IPS-20b (cell line): ENCODE measurements around the gene DDC.

Experiments used
- H3K27ac ChIP-seq: one replicate; pipeline ENCODE4 v1.5.1; 2013; ENCODE audit warnings: low read length
- H3K27me3 ChIP-seq: 2 replicates; pipeline ENCODE4 v1.6.1; 2013; ENCODE audit warnings: mild to moderate bottlenecking, low read length, inconsistent platforms; ENCODE audit not compliant: insufficient read depth
- H3K36me3 ChIP-seq: 2 replicates; pipeline ENCODE4 v1.6.1; 2013; ENCODE audit warnings: low read depth, mild to moderate bottlenecking, inconsistent platforms, low read length, moderate library complexity; ENCODE audit not compliant: insufficient read depth
- H3K4me1 ChIP-seq: 2 replicates; pipeline ENCODE4 v1.6.1; 2013; ENCODE audit warnings: mild to moderate bottlenecking, control low read depth, inconsistent platforms, low read length, moderate library complexity; ENCODE audit not compliant: insufficient read depth
- H3K4me3 ChIP-seq: 2 replicates; pipeline ENCODE4 v1.5.1; 2013; ENCODE audit warnings: mild to moderate bottlenecking, low read length, inconsistent platforms
- H3K9ac ChIP-seq: 2 replicates; pipeline ENCODE4 v1.6.1; 2013; ENCODE audit warnings: low read depth, mild to moderate bottlenecking, inconsistent platforms, low read length, moderate library complexity
- H3K9me3 ChIP-seq: 2 replicates; pipeline ENCODE4 v1.6.1; 2013; ENCODE audit warnings: mild to moderate bottlenecking, low read depth, low read length, inconsistent platforms; ENCODE audit not compliant: insufficient read depth

Gene DDC

GRCh38 chr7:50564171-50564570 lies 1.0 kb downstream of the DDC start:
- Histone ChIP-seq H3K9me3 (no peaks in the 10 kb centered on the region), H3K4me3 (no peak overlapping the region), H3K4me1 (no peaks in the 10 kb centered on the region; the same call in 1 of the 2 replicates), H3K27me3 (no peaks in the 10 kb centered on the region; the same call in 1 of the 2 replicates), H3K27ac (no peak overlapping the region), H3K9ac (no peak overlapping the region), H3K36me3 (no peaks in the 10 kb centered on the region)

GRCh38 chr7:50562136-50562535 lies 3.1 kb downstream of the DDC start:
- no peaks in the 10 kb centered on the region; the same call in 1 of the 2 replicates for H3K27me3 ChIP-seq
- H3K9ac ChIP-seq = no peak overlapping the region

GRCh38 chr7:50560865-50561351 lies 4.3 kb downstream of the DDC start:
- H3K27me3 ChIP-seq = no peaks in the 10 kb centered on the region; the same call in 1 of the 2 replicates
- H3K9me3 ChIP-seq = no peaks in the 10 kb centered on the region
- H3K9ac ChIP-seq = no peak overlapping the region
- no peak overlapping the region for H3K27ac ChIP-seq
- H3K4me1 ChIP-seq = peaks cover 3% of the 10 kb centered on the region; the same call in 1 of the 2 replicates
- no peak overlapping the region for H3K4me3 ChIP-seq
- H3K36me3 ChIP-seq = no peaks in the 10 kb centered on the region

More at GRCh38 chr7:50562136-50562535, 3.1 kb downstream of the DDC start:
- H3K4me1 ChIP-seq = no peaks in the 10 kb centered on the region; the same call in 1 of the 2 replicates
- H3K9me3 ChIP-seq = no peaks in the 10 kb centered on the region
- H3K36me3 ChIP-seq = no peaks in the 10 kb centered on the region
- no peak overlapping the region for H3K4me3 ChIP-seq
- H3K27ac ChIP-seq = no peak overlapping the region

GRCh38 chr7:50559881-50560280 lies 5.3 kb downstream of the DDC start:
- H3K9ac ChIP-seq = no peak overlapping the region
- H3K27me3 ChIP-seq = no peaks in the 10 kb centered on the region
- peaks cover 3% of the 10 kb centered on the region; the same call in 1 of the 2 replicates for H3K4me1 ChIP-seq
- no peak overlapping the region for H3K27ac ChIP-seq
- no peaks in the 10 kb centered on the region for H3K36me3 ChIP-seq
- H3K9me3 ChIP-seq = no peaks in the 10 kb centered on the region
- H3K4me3 ChIP-seq = no peak overlapping the region

- no peak overlapping the region for H3K4me3 ChIP-seq
- H3K9ac ChIP-seq = no peak overlapping the region
- no peaks in the 10 kb centered on the region for H3K9me3 ChIP-seq
- no peaks in the 10 kb centered on the region for H3K36me3 ChIP-seq
- no peaks in the 10 kb centered on the region for H3K27me3 ChIP-seq
- H3K27ac ChIP-seq = no peak overlapping the region
- peaks cover 3% of the 10 kb centered on the region; the same call in 1 of the 2 replicates for H3K4me1 ChIP-seq
These were observed 6.7 kb downstream of the DDC start for GRCh38 chr7:50558294-50559053.

- Histone ChIP-seq H3K27ac (no peak overlapping the region), H3K27me3 (no peaks in the 10 kb centered on the region), H3K4me1 (peaks cover 3% of the 10 kb centered on the region; the same call in 1 of the 2 replicates), H3K36me3 (no peaks in the 10 kb centered on the region), H3K4me3 (no peak overlapping the region), H3K9ac (no peak overlapping the region), H3K9me3 (no peaks in the 10 kb centered on the region)
These were observed 8.1 kb downstream of the DDC start for GRCh38 chr7:50557099-50557498.

GRCh38 chr7:50556247-50556991 lies 8.8 kb downstream of the DDC start:
- H3K9me3 ChIP-seq = no peaks in the 10 kb centered on the region
- H3K4me1 ChIP-seq = peaks cover 3% of the 10 kb centered on the region; the same call in 1 of the 2 replicates
- H3K9ac ChIP-seq = no peak overlapping the region
- no peak overlapping the region for H3K27ac ChIP-seq
- H3K36me3 ChIP-seq = no peaks in the 10 kb centered on the region
- H3K27me3 ChIP-seq = no peaks in the 10 kb centered on the region
- no peak overlapping the region for H3K4me3 ChIP-seq

- no peak overlapping the region for H3K4me3 ChIP-seq
- H3K9ac ChIP-seq = no peak overlapping the region
- H3K27ac ChIP-seq = no peak overlapping the region
- peaks cover 3% of the 10 kb centered on the region; the same call in 1 of the 2 replicates for H3K4me1 ChIP-seq
- no peaks in the 10 kb centered on the region for H3K27me3 ChIP-seq
- H3K9me3 ChIP-seq = no peaks in the 10 kb centered on the region
- H3K36me3 ChIP-seq = no peaks in the 10 kb centered on the region
These were observed 9.5 kb downstream of the DDC start for GRCh38 chr7:50555594-50556140.

GRCh38 chr7:50554431-50555322 lies 10.5 kb downstream of the DDC start:
- no peaks in the 10 kb centered on the region for H3K36me3 ChIP-seq
- H3K27ac ChIP-seq = no peak overlapping the region
- no peak overlapping the region for H3K9ac ChIP-seq
- no peaks in the 10 kb centered on the region for H3K27me3 ChIP-seq
- no peaks in the 10 kb centered on the region for H3K9me3 ChIP-seq
- H3K4me1 ChIP-seq = peaks cover 3% of the 10 kb centered on the region; the same call in 1 of the 2 replicates
- H3K4me3 ChIP-seq = no peak overlapping the region

GRCh38 chr7:50553973-50554372 lies 11.2 kb downstream of the DDC start:
- peaks cover 3% of the 10 kb centered on the region; the same call in 1 of the 2 replicates for H3K4me1 ChIP-seq
- no peak overlapping the region for H3K27ac ChIP-seq
- H3K4me3 ChIP-seq = no peak overlapping the region
- no peaks in the 10 kb centered on the region for H3K9me3 ChIP-seq
- H3K27me3 ChIP-seq = no peaks in the 10 kb centered on the region
- H3K9ac ChIP-seq = no peak overlapping the region
- H3K36me3 ChIP-seq = no peaks in the 10 kb centered on the region

GRCh38 chr7:50552921-50553320 lies 12.3 kb downstream of the DDC start:
- Histone ChIP-seq H3K9ac (no peak overlapping the region), H3K27ac (no peak overlapping the region), H3K4me1 (peaks cover 3% of the 10 kb centered on the region; the same call in 1 of the 2 replicates), H3K27me3 (no peaks in the 10 kb centered on the region), H3K36me3 (no peaks in the 10 kb centered on the region), H3K4me3 (no peak overlapping the region), H3K9me3 (no peaks in the 10 kb centered on the region)
